ENCODE measurements around the gene ZSWIM6. TPM values are rescaled to one million over a fixed set of nuclear protein-coding genes. Genes with fewer than 3 reads are reported as not detected.

Gene ZSWIM6
- total RNA-seq, 2 experiments from 2014 or later = 4.1 TPM

DNA sequence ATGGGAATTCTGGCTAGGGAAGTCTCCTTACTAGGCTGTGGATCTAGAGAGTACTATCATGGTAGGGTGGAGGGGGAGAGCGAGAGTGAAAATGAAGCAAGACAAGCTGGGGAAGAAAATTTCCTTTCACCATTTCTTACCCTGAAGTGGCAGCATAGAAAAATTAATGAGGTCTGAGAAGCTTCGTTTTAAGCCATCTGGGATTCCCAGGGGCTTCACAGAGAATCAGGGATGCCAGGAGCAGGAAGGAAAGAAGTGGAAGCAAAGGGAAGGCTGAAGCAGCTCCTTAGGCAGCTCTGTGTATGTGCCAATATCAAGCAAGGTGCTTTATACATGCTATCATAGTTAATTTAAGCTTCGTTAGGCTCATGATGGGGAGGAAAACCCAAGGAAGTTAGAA, 169.9 kb downstream of the ZSWIM6 start:
- Mint-ChIP-seq H3K4me1 (ENCODE audit: low read depth) (no peaks in the 10 kb centered on the region), H3K27ac (no peak overlapping the region), H3K9me3 (no peaks in the 10 kb centered on the region), H3K27me3 (no peaks in the 10 kb centered on the region), H3K36me3 (ENCODE audit: low read depth) (peaks cover 46% of the 10 kb centered on the region), H3K4me3 (no peak overlapping the region)
- TF ChIP-seq, protein P1, sequence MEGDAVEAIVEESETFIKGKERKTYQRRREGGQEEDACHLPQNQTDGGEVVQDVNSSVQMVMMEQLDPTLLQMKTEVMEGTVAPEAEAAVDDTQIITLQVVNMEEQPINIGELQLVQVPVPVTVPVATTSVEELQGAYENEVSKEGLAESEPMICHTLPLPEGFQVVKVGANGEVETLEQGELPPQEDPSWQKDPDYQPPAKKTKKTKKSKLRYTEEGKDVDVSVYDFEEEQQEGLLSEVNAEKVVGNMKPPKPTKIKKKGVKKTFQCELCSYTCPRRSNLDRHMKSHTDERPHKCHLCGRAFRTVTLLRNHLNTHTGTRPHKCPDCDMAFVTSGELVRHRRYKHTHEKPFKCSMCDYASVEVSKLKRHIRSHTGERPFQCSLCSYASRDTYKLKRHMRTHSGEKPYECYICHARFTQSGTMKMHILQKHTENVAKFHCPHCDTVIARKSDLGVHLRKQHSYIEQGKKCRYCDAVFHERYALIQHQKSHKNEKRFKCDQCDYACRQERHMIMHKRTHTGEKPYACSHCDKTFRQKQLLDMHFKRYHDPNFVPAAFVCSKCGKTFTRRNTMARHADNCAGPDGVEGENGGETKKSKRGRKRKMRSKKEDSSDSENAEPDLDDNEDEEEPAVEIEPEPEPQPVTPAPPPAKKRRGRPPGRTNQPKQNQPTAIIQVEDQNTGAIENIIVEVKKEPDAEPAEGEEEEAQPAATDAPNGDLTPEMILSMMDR (IDR thresholded peaks at IDR 0.05) = no peak
- Histone ChIP-seq H3K27ac (ENCODE audit: low read depth in 1 of 2, low read length in 2 of 2) (no peak overlapping the region), H3K4me3 (ENCODE audit: low read length) (no peak overlapping the region), H3K27me3 (ENCODE audit: control insufficient read depth in 1 of 2, insufficient read depth in 2 of 2, low read length in 2 of 2) (no peaks in the 10 kb centered on the region), H3K36me3 (ENCODE audit: insufficient read depth, low read length) (no peaks in the 10 kb centered on the region), H3K9me3 (ENCODE audit: control insufficient read depth in 1 of 2, insufficient read depth in 1 of 2, low read length in 2 of 2) (no peaks in the 10 kb centered on the region), H3K4me1 (ENCODE audit: insufficient read depth, low read length) (no peaks in the 10 kb centered on the region)
- ChIA-PET POLR2A (no interaction called here), CTCF (no interaction called here)
- intact Hi-C loops (cut with DNase I, micrococcal nuclease) = no loop called here
- ATAC-seq (ENCODE audit: poor library complexity) (no peak), DNase-seq (no peak)

DNA sequence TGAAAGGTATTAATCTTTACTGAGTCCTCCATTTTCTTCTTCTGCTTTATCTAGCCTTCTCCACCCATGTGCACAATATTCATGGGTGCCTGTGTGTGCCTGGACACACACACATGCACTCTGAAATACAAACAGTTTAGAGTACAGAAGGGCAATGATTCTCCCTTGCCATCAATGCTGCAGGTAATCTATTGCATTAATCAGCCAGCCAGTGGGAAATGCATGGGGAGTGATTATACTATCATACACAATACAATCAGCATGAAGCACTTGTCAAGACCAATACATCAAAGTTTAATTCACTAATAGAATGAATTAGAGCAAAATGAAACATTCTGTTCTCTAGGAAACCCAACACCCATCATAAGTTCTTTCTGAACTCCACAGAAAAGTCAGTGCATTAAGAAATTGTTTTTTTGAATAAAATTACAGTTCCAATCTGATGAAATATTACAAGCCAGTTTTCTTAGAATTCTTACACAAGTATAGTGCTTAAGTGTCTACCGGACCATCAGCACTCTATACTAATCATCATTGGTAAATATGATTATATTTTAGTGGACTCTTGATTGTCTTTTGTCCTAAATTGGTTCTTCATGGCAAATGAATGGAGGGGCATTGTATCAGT, 172.2 kb downstream of the ZSWIM6 start:
- DNase-seq = no peak
- no peaks in the 10 kb centered on the region for H3K27me3 Mint-ChIP-seq
- no peak overlapping the region for H3K4me3 Mint-ChIP-seq
- H3K4me3 ChIP-seq (ENCODE audit: low read length) = no peak overlapping the region
- no peaks in the 10 kb centered on the region for H3K4me1 ChIP-seq (ENCODE audit: insufficient read depth, low read length)
- no peaks in the 10 kb centered on the region for H3K4me1 Mint-ChIP-seq (ENCODE audit: low read depth)
- ATAC-seq (ENCODE audit: poor library complexity) = no peak
- TF ChIP-seq, protein P1 (IDR thresholded peaks at IDR 0.05) = no peak
- H3K27ac ChIP-seq (ENCODE audit: low read depth in 1 of 2, low read length in 2 of 2) = no peak overlapping the region
- ChIA-PET CTCF (interaction anchor here (1.3 kb wide), 1 partner anchor 8 kb away, joined by 3 read pairs; no protein-coding TSS in a partner anchor), POLR2A (no interaction called here)
- no peaks in the 10 kb centered on the region for H3K27me3 ChIP-seq (ENCODE audit: control insufficient read depth in 1 of 2, insufficient read depth in 2 of 2, low read length in 2 of 2)
- H3K9me3 ChIP-seq (ENCODE audit: control insufficient read depth in 1 of 2, insufficient read depth in 1 of 2, low read length in 2 of 2) = no peaks in the 10 kb centered on the region
- no peaks in the 10 kb centered on the region for H3K36me3 ChIP-seq (ENCODE audit: insufficient read depth, low read length)
- H3K9me3 Mint-ChIP-seq = no peaks in the 10 kb centered on the region
- intact Hi-C loops (cut with DNase I, micrococcal nuclease) = no loop called here
- H3K27ac Mint-ChIP-seq = no peak overlapping the region
- H3K36me3 Mint-ChIP-seq (ENCODE audit: low read depth) = peaks cover 45% of the 10 kb centered on the region

DNA sequence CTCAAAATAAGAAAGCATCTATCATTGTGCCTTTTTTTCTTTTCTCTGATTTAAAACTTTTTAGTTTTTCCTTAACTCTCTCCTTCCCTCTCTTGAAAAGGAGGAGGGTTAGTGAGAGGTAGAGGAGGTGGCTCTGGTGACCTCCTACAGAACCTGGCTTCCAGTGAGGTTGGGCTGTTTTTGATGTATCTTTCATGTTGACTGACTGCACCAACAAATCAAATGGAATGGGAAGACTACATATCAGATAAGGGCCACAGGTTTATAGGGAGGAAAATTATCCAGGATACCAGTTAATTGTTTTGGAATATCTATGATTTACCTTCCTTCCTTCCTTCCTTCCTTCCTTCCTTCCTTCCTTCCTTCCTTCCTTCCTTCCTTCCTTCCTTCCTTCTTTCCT, 173.2 kb downstream of the ZSWIM6 start:
- Histone ChIP-seq H3K27ac (ENCODE audit: low read depth in 1 of 2, low read length in 2 of 2) (no peak overlapping the region), H3K9me3 (ENCODE audit: control insufficient read depth in 1 of 2, insufficient read depth in 1 of 2, low read length in 2 of 2) (no peaks in the 10 kb centered on the region), H3K27me3 (ENCODE audit: control insufficient read depth in 1 of 2, insufficient read depth in 2 of 2, low read length in 2 of 2) (no peaks in the 10 kb centered on the region), H3K4me3 (ENCODE audit: low read length) (no peak overlapping the region), H3K36me3 (ENCODE audit: insufficient read depth, low read length) (no peaks in the 10 kb centered on the region), H3K4me1 (ENCODE audit: insufficient read depth, low read length) (no peaks in the 10 kb centered on the region)
- ATAC-seq (ENCODE audit: poor library complexity) (no peak), DNase-seq (no peak)
- H3K27ac Mint-ChIP-seq = no peak overlapping the region
- H3K36me3 Mint-ChIP-seq (ENCODE audit: low read depth) = peaks cover 48% of the 10 kb centered on the region
- peaks cover under 1% of the 10 kb centered on the region for H3K9me3 Mint-ChIP-seq
- ChIA-PET POLR2A (no interaction called here), CTCF (no interaction called here)
- no peaks in the 10 kb centered on the region for H3K4me1 Mint-ChIP-seq (ENCODE audit: low read depth)
- intact Hi-C loops (cut with DNase I, micrococcal nuclease) = no loop called here
- TF ChIP-seq, protein P1 (IDR thresholded peaks at IDR 0.05) = no peak
- H3K4me3 Mint-ChIP-seq = no peak overlapping the region
- H3K27me3 Mint-ChIP-seq = no peaks in the 10 kb centered on the region
